ENCODE measurements around the gene TGFB2. TPM values are rescaled to one million over a fixed set of nuclear protein-coding genes. Genes with fewer than 3 reads are reported as not detected.

Gene TGFB2
- total RNA-seq, 3 donors from 2014 or later (not counting 1 experiment from before 2014, with no cell fraction given), result 0.07 TPM; not detected in 2

GRCh38 chr1:218443255-218443654 is 98.1 kb downstream of the TGFB2 start:
- ATAC-seq (no peak), DNase-seq (no peak)
- Histone ChIP-seq H3K27ac (ENCODE audit: low read length) (no peak overlapping the region), H3K27me3 (ENCODE audit: control insufficient read depth, insufficient read depth, low read length) (no peaks in the 10 kb centered on the region), H3K4me1 (ENCODE audit: control insufficient read depth, insufficient read depth, low read length) (no peaks in the 10 kb centered on the region), H3K9me3 (ENCODE audit: control insufficient read depth, insufficient read depth, low read length) (no peaks in the 10 kb centered on the region), H3K4me3 (ENCODE audit: low read length) (no peak overlapping the region), H3K36me3 (ENCODE audit: control insufficient read depth, insufficient read depth, low read length) (no peaks in the 10 kb centered on the region)
- TF ChIP-seq CTCF (IDR thresholded peaks at IDR 0.05), result no peak
- H3K36me3 Mint-ChIP-seq, result no peaks in the 10 kb centered on the region
- H3K27ac Mint-ChIP-seq, result no peak overlapping the region
- no peaks in the 10 kb centered on the region for H3K4me1 Mint-ChIP-seq
- H3K9me3 Mint-ChIP-seq, result peaks cover 3% of the 10 kb centered on the region in 2 donors
- H3K4me3 Mint-ChIP-seq, result no peak overlapping the region
- 94% methylated on average over 2 of the region's 2 CpGs for WGBS (ENCODE audit: insufficient coverage)
- no peaks in the 10 kb centered on the region for H3K27me3 Mint-ChIP-seq (ENCODE audit: low read depth in 2 of 2)
- intact Hi-C loops (cut with micrococcal nuclease), result no loop called here

- Histone ChIP-seq H3K36me3 (ENCODE audit: control insufficient read depth, insufficient read depth, low read length) (no peaks in the 10 kb centered on the region), H3K4me1 (ENCODE audit: control insufficient read depth, insufficient read depth, low read length) (no peaks in the 10 kb centered on the region), H3K27ac (ENCODE audit: low read length) (no peak overlapping the region), H3K27me3 (ENCODE audit: control insufficient read depth, insufficient read depth, low read length) (no peaks in the 10 kb centered on the region), H3K4me3 (ENCODE audit: low read length) (no peak overlapping the region), H3K9me3 (ENCODE audit: control insufficient read depth, insufficient read depth, low read length) (no peaks in the 10 kb centered on the region)
- no peaks in the 10 kb centered on the region for H3K36me3 Mint-ChIP-seq
- no peaks in the 10 kb centered on the region for H3K27me3 Mint-ChIP-seq (ENCODE audit: low read depth in 2 of 2)
- no peaks in the 10 kb centered on the region for H3K4me1 Mint-ChIP-seq
- ATAC-seq, result no peak
- H3K9me3 Mint-ChIP-seq, result peaks cover 3% of the 10 kb centered on the region in 2 donors
- TF ChIP-seq CTCF (IDR thresholded peaks at IDR 0.05), result no peak
- DNase-seq, result no peak
- intact Hi-C loops (cut with micrococcal nuclease), result no loop called here
- H3K4me3 Mint-ChIP-seq, result no peak overlapping the region
- 81% methylated on average over 4 of the region's 5 CpGs for WGBS (ENCODE audit: insufficient coverage)
- no peak overlapping the region for H3K27ac Mint-ChIP-seq
Observed at GRCh38 chr1:218444173-218444572, 99.0 kb downstream of the TGFB2 start.

GRCh38 chr1:218444588-218444987 is 99.5 kb downstream of the TGFB2 start:
- Mint-ChIP-seq H3K27me3 (ENCODE audit: low read depth in 2 of 2) (no peaks in the 10 kb centered on the region), H3K4me3 (no peak overlapping the region), H3K4me1 (no peaks in the 10 kb centered on the region), H3K9me3 (peaks cover 3 to 5% of the 10 kb centered on the region in 2 donors), H3K36me3 (no peaks in the 10 kb centered on the region), H3K27ac (no peak overlapping the region)
- H3K4me1 ChIP-seq (ENCODE audit: control insufficient read depth, insufficient read depth, low read length), result no peaks in the 10 kb centered on the region
- WGBS (ENCODE audit: insufficient coverage), result no CpG with 5 or more reads among the region's 1 CpG
- H3K4me3 ChIP-seq (ENCODE audit: low read length), result no peak overlapping the region
- TF ChIP-seq CTCF (IDR thresholded peaks at IDR 0.05), result no peak
- no peaks in the 10 kb centered on the region for H3K9me3 ChIP-seq (ENCODE audit: control insufficient read depth, insufficient read depth, low read length)
- intact Hi-C loops (cut with micrococcal nuclease), result no loop called here
- no peaks in the 10 kb centered on the region for H3K27me3 ChIP-seq (ENCODE audit: control insufficient read depth, insufficient read depth, low read length)
- no peak overlapping the region for H3K27ac ChIP-seq (ENCODE audit: low read length)
- no peaks in the 10 kb centered on the region for H3K36me3 ChIP-seq (ENCODE audit: control insufficient read depth, insufficient read depth, low read length)
- no peak for DNase-seq
- ATAC-seq, result no peak

GRCh38 chr1:218447010-218447689 is 102.0 kb downstream of the TGFB2 start:
- Histone ChIP-seq H3K9me3 (ENCODE audit: control insufficient read depth, insufficient read depth, low read length) (no peaks in the 10 kb centered on the region), H3K4me1 (ENCODE audit: control insufficient read depth, insufficient read depth, low read length) (no peaks in the 10 kb centered on the region), H3K4me3 (ENCODE audit: low read length) (no peak overlapping the region), H3K27ac (ENCODE audit: low read length) (no peak overlapping the region), H3K36me3 (ENCODE audit: control insufficient read depth, insufficient read depth, low read length) (no peaks in the 10 kb centered on the region), H3K27me3 (ENCODE audit: control insufficient read depth, insufficient read depth, low read length) (no peaks in the 10 kb centered on the region)
- ATAC-seq, result no peak
- intact Hi-C loops (cut with micrococcal nuclease), result no loop called here
- Mint-ChIP-seq H3K4me1 (no peaks in the 10 kb centered on the region), H3K4me3 (no peak overlapping the region), H3K9me3 (peaks cover 3 to 5% of the 10 kb centered on the region in 2 donors), H3K27ac (no peak overlapping the region), H3K36me3 (no peaks in the 10 kb centered on the region), H3K27me3 (ENCODE audit: low read depth in 2 of 2) (no peaks in the 10 kb centered on the region)
- 86% methylated on average over 6 of the region's 7 CpGs for WGBS (ENCODE audit: insufficient coverage)
- no peak for DNase-seq
- no peak for TF ChIP-seq CTCF (IDR thresholded peaks at IDR 0.05)
